Stimulated activated CD4-positive, alpha-beta T cell treated with anti-CD3 and anti-CD28 coated beads, Interleukin-1b, Interleukin-23, amount 100 ng/mL, for 1 hour (primary cell): ENCODE data around the gene GSTA4.
A peak's percentile ranks its signal among the peaks of the same experiment; 100 is the strongest.

Source experiments
- DNase-seq, 2 donors: peaks; one replicate each; pipeline ENCODE4 v3.0.0-alpha.2; 2020; ENCODE audit warnings: low read depth in 2 of 2

Gene GSTA4, protein sequence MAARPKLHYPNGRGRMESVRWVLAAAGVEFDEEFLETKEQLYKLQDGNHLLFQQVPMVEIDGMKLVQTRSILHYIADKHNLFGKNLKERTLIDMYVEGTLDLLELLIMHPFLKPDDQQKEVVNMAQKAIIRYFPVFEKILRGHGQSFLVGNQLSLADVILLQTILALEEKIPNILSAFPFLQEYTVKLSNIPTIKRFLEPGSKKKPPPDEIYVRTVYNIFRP

DNA sequence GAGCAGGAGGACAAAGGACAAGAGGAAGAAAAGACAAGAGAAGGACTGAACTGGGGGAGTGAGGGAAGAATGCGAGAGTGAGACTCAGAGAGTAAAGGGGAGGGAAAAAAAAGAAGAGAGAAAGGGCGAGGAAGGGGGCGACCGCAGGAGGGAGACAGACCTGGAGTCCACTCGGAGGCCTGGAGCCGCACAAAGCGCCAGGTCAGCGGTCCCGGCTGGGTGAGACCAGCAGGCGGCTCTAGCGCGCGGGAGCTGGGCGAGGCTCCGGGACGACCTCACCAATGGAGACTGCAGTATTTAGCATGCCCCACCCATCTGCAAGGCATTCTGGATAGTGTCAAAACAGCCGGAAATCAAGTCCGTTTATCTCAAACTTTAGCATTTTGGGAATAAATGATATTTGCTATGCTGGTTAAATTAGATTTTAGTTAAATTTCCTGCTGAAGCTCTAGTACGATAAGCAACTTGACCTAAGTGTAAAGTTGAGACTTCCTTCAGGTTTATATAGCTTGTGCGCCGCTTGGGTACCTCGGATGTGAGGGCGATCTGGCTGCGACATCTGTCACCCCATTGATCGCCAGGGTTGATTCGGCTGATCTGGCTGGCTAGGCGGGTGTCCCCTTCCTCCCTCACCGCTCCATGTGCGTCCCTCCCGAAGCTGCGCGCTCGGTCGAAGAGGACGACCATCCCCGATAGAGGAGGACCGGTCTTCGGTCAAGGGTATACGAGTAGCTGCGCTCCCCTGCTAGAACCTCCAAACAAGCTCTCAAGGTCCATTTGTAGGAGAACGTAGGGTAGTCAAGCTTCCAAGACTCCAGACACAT, at the start of gene GSTA4:
Gene GSTA4, minus strand, starts transcription at position 196 of the 824 bp plus-strand sequence. CDS start 1,041 bp downstream, outside the sequence.
- DNase-seq: peak; percentile 65 to 66

DNA sequence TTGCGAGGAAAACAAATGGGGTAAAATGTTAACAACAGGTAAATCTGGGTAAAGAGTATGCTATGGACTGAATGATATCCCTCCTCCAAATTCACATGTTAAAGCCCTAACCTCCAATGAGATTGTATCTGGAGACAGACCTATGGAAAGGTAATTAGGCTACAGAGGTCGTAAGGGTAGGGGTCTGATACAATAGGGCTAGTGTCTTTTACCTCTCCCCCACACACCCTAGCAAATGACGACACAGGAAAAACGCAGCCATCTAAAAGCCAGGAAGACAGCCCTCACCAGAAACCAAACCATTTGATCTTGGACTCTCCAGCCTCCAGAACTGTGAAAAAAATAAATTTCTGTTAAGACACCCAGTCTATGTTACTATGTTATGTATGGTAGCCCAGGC, 49.5 kb upstream of the GSTA4 start:
- DNase-seq: no peak

- no peak for DNase-seq
Measured at GRCh38 chr6:53044071-53044470, 49.0 kb upstream of the GSTA4 start.

- DNase-seq: no peak
Measured at GRCh38 chr6:53043581-53043980, 48.5 kb upstream of the GSTA4 start.

DNA sequence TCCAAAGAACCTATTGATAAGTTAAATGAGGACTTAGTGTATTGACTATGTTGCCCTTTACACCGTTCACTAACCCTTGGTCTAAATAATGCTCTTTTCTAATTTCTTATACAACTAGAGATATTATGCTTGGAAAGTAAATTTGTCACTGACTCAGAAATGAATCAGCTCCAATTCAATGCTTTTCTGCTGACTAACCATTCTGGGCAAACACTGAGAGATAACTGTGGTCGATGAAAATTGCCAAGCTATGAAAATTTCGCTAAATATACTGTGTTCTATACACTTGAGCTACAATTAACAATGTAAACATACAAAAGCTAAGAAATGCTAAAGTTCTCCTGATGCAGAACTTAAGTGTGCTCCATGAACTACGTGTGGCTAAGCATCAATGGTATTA, 47.0 kb upstream of the GSTA4 start:
- DNase-seq: no peak

DNA sequence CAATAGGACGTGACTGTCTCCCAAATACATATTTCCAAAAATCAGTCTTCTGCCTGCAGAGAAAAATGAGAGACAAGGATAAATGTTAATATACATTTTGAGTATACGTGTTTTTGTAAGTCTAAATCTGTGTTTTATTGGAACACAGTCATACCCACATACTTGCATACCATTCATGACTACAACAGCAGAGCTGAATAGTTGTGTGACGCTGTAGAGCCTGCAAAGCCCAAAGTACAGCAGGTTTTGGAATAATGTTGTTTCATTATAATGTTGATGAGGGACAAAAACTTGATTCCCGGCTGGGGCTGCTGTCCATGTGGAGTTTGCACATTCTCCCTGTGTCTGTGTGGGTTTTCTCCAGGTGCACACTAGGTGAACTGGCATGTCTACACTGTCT, 46.3 kb upstream of the GSTA4 start:
- DNase-seq: no peak

DNA sequence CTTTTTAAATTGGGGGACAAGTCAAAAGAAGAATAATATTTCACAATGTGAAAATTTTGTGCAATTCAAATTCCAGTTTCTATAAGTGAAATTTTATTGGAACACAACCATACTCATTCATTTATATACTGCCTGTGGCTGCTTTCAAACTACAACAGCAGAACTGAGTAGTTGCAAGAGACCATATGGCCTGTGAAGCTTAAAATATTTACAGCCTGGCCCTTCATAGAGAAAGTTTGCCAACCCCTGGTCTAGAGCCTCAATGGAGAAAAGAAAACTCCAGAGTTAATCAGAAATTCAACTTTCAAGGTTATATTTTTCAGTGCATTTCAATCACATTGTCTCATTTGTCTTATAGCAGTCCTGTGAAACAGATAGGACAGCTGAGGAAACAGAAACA, 43.5 kb upstream of the GSTA4 start:
- DNase-seq: no peak

- no peak for DNase-seq
Measured at GRCh38 chr6:53038141-53038540, 43.1 kb upstream of the GSTA4 start.

- DNase-seq: no peak
Measured at GRCh38 chr6:53035549-53036213, 40.6 kb upstream of the GSTA4 start.

- no peak for DNase-seq
Measured at GRCh38 chr6:53033764-53034163, 38.7 kb upstream of the GSTA4 start.

GRCh38 chr6:53032849-53033248, 37.8 kb upstream of the GSTA4 start:
- no peak for DNase-seq

GRCh38 chr6:53031281-53031680, 36.2 kb upstream of the GSTA4 start:
- DNase-seq: no peak

GRCh38 chr6:53029761-53030160, 34.7 kb upstream of the GSTA4 start:
- DNase-seq: no peak

DNA sequence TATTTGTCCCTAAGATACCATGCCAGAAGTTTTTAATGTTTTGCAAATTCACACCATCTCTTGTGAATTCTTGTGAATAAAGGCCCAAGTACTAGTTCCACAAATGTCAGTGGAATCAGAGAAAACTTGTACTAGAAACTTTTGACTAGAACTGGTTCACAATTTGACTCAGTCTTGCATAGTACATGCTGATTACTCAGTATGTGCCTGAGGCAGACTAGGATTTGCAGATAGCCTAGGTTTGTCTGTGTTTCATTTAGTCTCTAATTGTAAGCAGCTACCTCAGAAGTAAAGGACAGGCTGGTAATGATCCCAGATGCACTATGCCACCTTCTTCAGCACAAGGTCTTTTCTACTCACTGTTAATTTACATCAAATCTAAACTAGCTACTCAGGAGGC, 34.2 kb upstream of the GSTA4 start:
- DNase-seq: no peak

DNA sequence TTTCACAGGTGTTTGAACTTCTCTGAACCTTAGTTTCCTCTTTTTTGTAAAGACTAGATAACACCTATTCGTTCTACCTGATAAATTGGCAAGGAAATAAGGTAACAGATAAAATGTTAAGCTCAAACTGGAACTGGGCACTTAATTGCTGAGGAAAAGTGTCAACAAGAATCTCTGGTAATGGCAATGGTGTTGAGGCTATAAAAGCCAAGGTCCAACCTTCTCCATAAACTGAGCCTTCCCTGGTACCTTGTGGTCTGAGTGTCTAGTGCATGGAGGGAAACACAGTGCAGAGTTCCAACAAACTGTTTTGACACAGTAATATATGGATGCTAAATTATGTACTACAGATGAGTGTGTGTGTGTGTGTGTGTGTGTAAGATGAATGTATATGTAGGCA, 33.4 kb upstream of the GSTA4 start:
- DNase-seq: no peak

- DNase-seq: no peak
Measured at GRCh38 chr6:53027131-53027718, 32.1 kb upstream of the GSTA4 start.

DNA sequence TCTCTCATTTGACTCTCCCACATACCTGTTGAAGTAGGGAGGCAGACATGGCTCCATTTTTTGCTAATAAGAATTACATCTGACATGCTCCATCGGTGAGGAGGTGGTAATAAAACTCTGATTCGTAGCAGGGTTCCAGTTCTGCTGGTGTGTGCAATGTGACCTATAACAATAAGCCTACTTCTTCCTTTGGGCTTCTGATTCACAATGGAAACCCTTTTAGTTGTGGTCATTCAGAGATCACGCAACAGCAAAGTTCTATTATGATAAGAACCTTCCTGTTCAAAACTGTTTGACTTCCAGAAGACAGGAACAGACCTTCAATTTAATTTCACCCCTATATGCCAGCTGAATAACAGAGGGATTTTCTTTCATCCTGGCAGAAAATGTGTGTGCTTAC, 31.4 kb upstream of the GSTA4 start:
- DNase-seq: no peak

DNA sequence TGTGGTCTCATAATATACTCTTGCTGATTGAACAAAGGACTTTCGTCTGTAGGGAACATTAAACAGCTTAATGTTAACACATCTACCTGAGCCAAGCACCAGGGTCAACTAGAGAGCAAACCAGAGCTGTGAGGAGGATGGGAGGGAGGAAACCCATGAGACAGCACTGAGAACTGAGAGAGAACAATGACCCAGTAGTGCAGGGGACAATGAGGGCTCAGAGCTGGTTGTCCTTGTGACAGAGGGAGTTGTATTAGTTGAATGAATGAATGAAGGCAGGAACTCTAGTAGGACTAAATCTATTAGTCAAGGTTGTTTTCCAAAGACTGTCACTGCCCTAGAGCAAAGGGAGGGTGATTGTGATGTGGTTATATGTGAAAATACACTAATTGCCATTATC, 28.2 kb upstream of the GSTA4 start:
- DNase-seq: no peak

GRCh38 chr6:53020005-53020744, 25.1 kb upstream of the GSTA4 start:
- no peak for DNase-seq

- no peak for DNase-seq
Measured at GRCh38 chr6:53018446-53018845, 23.4 kb upstream of the GSTA4 start.

DNA sequence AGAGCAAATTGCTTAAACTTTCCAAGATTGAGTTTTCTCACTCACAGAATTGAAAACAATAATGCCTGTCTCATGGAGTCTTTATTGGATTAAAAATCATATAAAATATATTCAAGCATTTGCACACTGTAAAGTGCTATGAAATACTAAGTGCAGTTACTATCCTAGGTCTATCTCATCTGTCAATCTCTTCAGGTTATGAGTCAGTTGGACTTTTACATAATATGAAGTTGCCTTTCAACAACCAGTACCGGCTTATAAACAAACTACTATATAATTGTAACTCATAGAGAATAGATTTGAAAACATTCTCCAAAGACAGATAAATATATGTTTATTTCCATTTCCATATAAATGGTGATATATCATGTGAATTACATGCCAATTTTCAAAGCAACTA, 20.4 kb upstream of the GSTA4 start:
- DNase-seq: no peak

DNA sequence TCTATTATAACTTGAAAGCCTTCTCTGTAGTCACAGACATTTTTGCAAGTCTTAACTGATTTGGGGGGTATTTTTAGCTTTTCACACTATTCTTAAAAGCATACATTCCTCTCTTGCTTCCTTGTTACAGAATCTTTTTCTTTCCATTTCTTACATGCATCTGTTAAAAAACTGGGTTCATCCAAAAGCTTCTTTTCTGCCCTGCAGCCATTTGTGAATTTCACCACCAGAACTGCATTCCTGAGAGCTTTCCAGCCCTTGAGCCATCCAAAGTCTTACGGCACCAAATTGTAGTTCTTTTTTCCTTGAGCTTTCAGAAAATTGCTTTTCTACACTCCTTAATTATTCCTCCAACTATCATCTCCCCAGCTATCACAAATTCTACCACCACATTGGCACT, 19.7 kb upstream of the GSTA4 start:
- no peak for DNase-seq
